H1 (cell line): ENCODE results near the gene RDH5. TPM values are rescaled to one million over a fixed set of nuclear protein-coding genes. Genes with fewer than 3 reads are reported as not detected.

Experiments
- CTCF ChIA-PET: fragments of 300-600 bp; sonication (Branson Sonifier 250); formaldehyde crosslinking; loops from one replicate; lab custom pipeline; 2021; ENCODE audit not compliant: partially characterized antibody; lab: Charles Lee
- POLR2A ChIA-PET: fragments of 300-600 bp; sonication (Branson Sonifier 250); formaldehyde crosslinking; loops from one replicate; lab custom pipeline; 2021; ENCODE audit warnings: inconsistent platforms; ENCODE audit not compliant: partially characterized antibody; lab: Charles Lee
- DNase-seq, 2 experiments: peaks; one replicate each; pipeline versions ENCODE4 v3.0.0 to v3.0.0-alpha.2; 2010 to 2022; ENCODE audit warnings: low spot score in 2 of 2, low read depth in 1 of 2, mixed read lengths in 1 of 2
- FAIRE-seq: peaks from 2 replicates; lab custom pipeline; 2011; peaks lifted over from hg19 to GRCh38; lab: Jason Lieb, UNC
- H2AFZ ChIP-seq: 2 replicates; pipeline ENCODE4 v1.8.1; 2012; ENCODE audit warnings: low read length, inconsistent platforms
- H2AK5ac ChIP-seq: 2 replicates; pipeline ENCODE4 v1.6.1; 2013; ENCODE audit warnings: low read depth, low read length
- H2BK120ac ChIP-seq: replicated peaks from 2 replicates; pipeline ENCODE3; 2013; ENCODE audit warnings: low read depth, low read length, inconsistent platforms
- H2BK12ac ChIP-seq: 2 replicates; pipeline ENCODE4 v1.6.1; 2013; ENCODE audit warnings: low read depth, low read length
- H2BK15ac ChIP-seq: 2 replicates; pipeline ENCODE4 v1.6.1; 2013; ENCODE audit warnings: low read length
- H2BK20ac ChIP-seq: 2 replicates; pipeline ENCODE4 v1.6.1; 2013; ENCODE audit warnings: low read length
- H2BK5ac ChIP-seq: 2 replicates; pipeline ENCODE4 v1.6.1; 2013; ENCODE audit warnings: low read depth, low read length
- H3K14ac ChIP-seq: 2 replicates; pipeline ENCODE4 v1.6.1; 2013; ENCODE audit warnings: inconsistent platforms; ENCODE audit not compliant: insufficient read length
- H3K18ac ChIP-seq: 2 replicates; pipeline ENCODE4 v1.6.1; 2013; ENCODE audit warnings: low read length; ENCODE audit errors: extremely low read depth
- H3K23ac ChIP-seq: 2 replicates; pipeline ENCODE4 v1.6.1; 2013; ENCODE audit warnings: inconsistent platforms; ENCODE audit not compliant: insufficient read length
- H3K23me2 ChIP-seq: 2 replicates; pipeline ENCODE4 v1.6.1; 2013; ENCODE audit warnings: low read depth, low read length
- H3K27ac ChIP-seq: 2 replicates; pipeline ENCODE4 v1.6.1; 2011; ENCODE audit warnings: low read depth, low read length, inconsistent platforms
- H3K27me3 ChIP-seq, 4 experiments: replicated peaks in 1 of 4; 1 replicate in 1 of 4; 2 replicates in 3 of 4; pipeline versions ENCODE4 v1.6.1 to v1.8.1; 2011 to 2013; ENCODE audit warnings: low read length in 3 of 4, mild to moderate bottlenecking in 3 of 4, inconsistent platforms in 2 of 4, mixed read lengths in 2 of 4, moderate library complexity in 1 of 4; ENCODE audit not compliant: control insufficient read depth in 3 of 4, insufficient read depth in 3 of 4; ENCODE audit errors: extremely low read depth in 1 of 4
- H3K36me3 ChIP-seq, 4 experiments: 2 replicates each; pipeline versions ENCODE4 v1.6.1 to v1.8.1; 2011 to 2013; ENCODE audit warnings: mild to moderate bottlenecking in 4 of 4, low read length in 3 of 4, moderate library complexity in 2 of 4, control low read depth in 1 of 4, inconsistent platforms in 1 of 4; ENCODE audit not compliant: insufficient read depth in 4 of 4, control insufficient read depth in 2 of 4
- H3K4ac ChIP-seq: replicated peaks from 2 replicates; pipeline ENCODE3; 2013; ENCODE audit warnings: low read length, low read depth, mixed read lengths, inconsistent platforms; ENCODE audit not compliant: insufficient read length
- H3K4me1 ChIP-seq, 4 experiments: replicated peaks in 1 of 4; 1 replicate in 1 of 4; 2 replicates in 3 of 4; pipeline versions ENCODE4 v1.6.1 to v1.8.1; 2011 to 2013; ENCODE audit warnings: low read length in 3 of 4, inconsistent platforms in 2 of 4, mixed read lengths in 1 of 4; ENCODE audit not compliant: insufficient read depth in 4 of 4, control insufficient read depth in 3 of 4
- H3K4me2 ChIP-seq, 2 experiments: 2 replicates each; pipeline versions ENCODE4 v1.6.1 to v1.8.1; 2011 to 2013; ENCODE audit warnings: low read depth in 2 of 2, low read length in 2 of 2, control low read depth in 1 of 2, inconsistent platforms in 1 of 2, mild to moderate bottlenecking in 1 of 2; ENCODE audit not compliant: insufficient read depth in 1 of 2
- H3K4me3 ChIP-seq, 4 experiments: fragments of 200-600, 300-600 bp in 1 of 4; sonication (generic), shearing (Covaris generic), sonication (Bioruptor Twin) in 1 of 4; 2 replicates each; pipeline versions ENCODE4 v1.5.1 to v1.8.1; 2011 to 2016; ENCODE audit warnings: low read length in 4 of 4, low read depth in 3 of 4, control low read depth in 2 of 4, inconsistent platforms in 2 of 4, mild to moderate bottlenecking in 2 of 4, mixed read lengths in 1 of 4, moderate library complexity in 1 of 4; ENCODE audit not compliant: insufficient read depth in 2 of 4; ENCODE audit errors: extremely low read depth in 1 of 4
- H3K56ac ChIP-seq: replicated peaks from 2 replicates; pipeline ENCODE3; 2013; ENCODE audit warnings: low read depth, mild to moderate bottlenecking, mixed read lengths, low read length, inconsistent platforms; ENCODE audit not compliant: insufficient read length
- H3K79me1 ChIP-seq: 2 replicates; pipeline ENCODE4 v1.6.1; 2013; ENCODE audit warnings: low read depth, low read length, control low read depth
- H3K79me2 ChIP-seq, 2 experiments: 2 replicates each; pipeline versions ENCODE4 v1.6.1 to v1.8.1; 2012 to 2013; ENCODE audit warnings: low read length in 2 of 2, mild to moderate bottlenecking in 2 of 2, inconsistent platforms in 1 of 2; ENCODE audit not compliant: insufficient read depth in 2 of 2, control insufficient read depth in 1 of 2
- H3K9ac ChIP-seq, 4 experiments: replicated peaks in 1 of 4; 1 replicate in 1 of 4; 2 replicates in 3 of 4; pipeline versions ENCODE4 v1.6.1 to v1.8.1; 2011 to 2013; ENCODE audit warnings: low read depth in 3 of 4, low read length in 3 of 4, control low read depth in 2 of 4, mild to moderate bottlenecking in 2 of 4, moderate library complexity in 2 of 4, inconsistent platforms in 1 of 4; ENCODE audit errors: extremely low read depth in 1 of 4
- H3K9me3 ChIP-seq, 2 experiments: 2 replicates each; pipeline versions ENCODE4 v1.6.1 to v1.8.1; 2012 to 2013; ENCODE audit warnings: mild to moderate bottlenecking in 2 of 2, moderate library complexity in 2 of 2, control low read depth in 1 of 2, inconsistent platforms in 1 of 2, low read depth in 1 of 2, low read length in 1 of 2, mixed read lengths in 1 of 2; ENCODE audit not compliant: insufficient read depth in 2 of 2
- H4K20me1 ChIP-seq, 2 experiments: replicated peaks in 1 of 2; 2 replicates each; pipeline versions ENCODE3 to v1.8.1; 2011 to 2013; ENCODE audit warnings: inconsistent platforms in 2 of 2, low read length in 2 of 2, mild to moderate bottlenecking in 1 of 2; ENCODE audit not compliant: insufficient read depth in 2 of 2, control insufficient read depth in 1 of 2
- H4K5ac ChIP-seq: 2 replicates; pipeline ENCODE4 v1.6.1; 2013; ENCODE audit warnings: low read length, low read depth, mixed read lengths, inconsistent platforms; ENCODE audit not compliant: insufficient read length
- H4K8ac ChIP-seq: 2 replicates; pipeline ENCODE4 v1.8.0; 2013; ENCODE audit warnings: mild to moderate bottlenecking, moderate library complexity, low read length, inconsistent platforms; ENCODE audit not compliant: insufficient read depth; ENCODE audit errors: extremely low read depth
- H4K91ac ChIP-seq: replicated peaks from 2 replicates; pipeline ENCODE3; 2013; ENCODE audit warnings: low read length, mixed read lengths, inconsistent platforms; ENCODE audit not compliant: insufficient read length
- RAD21 ChIP-seq, 2 experiments: IDR thresholded peaks in 1 of 2; conservative IDR thresholded peaks in 1 of 2; 2 replicates each; pipeline ENCODE4 v1.6.1; 2011; ENCODE audit warnings: low read depth in 2 of 2, low read length in 2 of 2, improper control_type of control experiment in 1 of 2, inconsistent platforms in 1 of 2, mild to moderate bottlenecking in 1 of 2, moderate library complexity in 1 of 2
- SIX5 ChIP-seq: IDR thresholded peaks from 2 replicates; pipeline ENCODE4 v1.6.1; 2011; ENCODE audit warnings: mild to moderate bottlenecking, low read depth, low read length
- TAF1 ChIP-seq: IDR thresholded peaks from 2 replicates; pipeline ENCODE4 v1.6.1; 2011; ENCODE audit warnings: mild to moderate bottlenecking, low read depth, low read length
- WGBS, 2 experiments: shearing (Covaris generic) in 1 of 2; methylation state at CpG; one replicate each; pipeline versions ENCODE4 v1.1.6 to v1.1.7; 2013 to 2015; ENCODE audit warnings: low lambda C conversion rate in 2 of 2, mixed read lengths in 2 of 2, inconsistent platforms in 1 of 2, low coverage in 1 of 2, missing lambda C conversion rate in 1 of 2; ENCODE audit not compliant: insufficient replicate concordance in 2 of 2, insufficient coverage in 1 of 2, insufficient read length in 1 of 2; ENCODE audit errors: extremely low coverage in 1 of 2, missing lambda C conversion rate in 1 of 2; 5-methylcytosine and 5-hydroxymethylcytosine counted together
- polyA plus RNA-seq, 7 experiments: library from polyadenylated mRNA; depleted of rRNA in 3 of 7; stranded (reverse) in 5 of 7; unstranded in 2 of 7; fragments of >200 nt in 5 of 7; fragments of 200-250 nt in 2 of 7; gene quantifications; 1 replicate in 5 of 7; 2 replicates in 1 of 7; 4 replicates in 1 of 7; pipeline versions ENCODE4 v1.2.1 to v1.2.3, GENCODE V29; 2011 to 2013; ENCODE audit warnings: missing spikeins in 2 of 7, mixed read lengths in 2 of 7
- total RNA-seq: library from RNA; stranded (reverse); fragmentation: NEBNext Ultra II Directional; extraction: Animal tissue kit (Norgen Biotek cat#: 25700); gene quantifications from 2 replicates; pipeline ENCODE4 v1.2.1, GENCODE V29; 2021

The RDH5 gene
- total and polyA plus RNA-seq, 2 of the 8 experiments (the other 6 are each of a cell fraction or from before 2014, with no cell fraction given), result 4.2 to 6.0 TPM

DNA sequence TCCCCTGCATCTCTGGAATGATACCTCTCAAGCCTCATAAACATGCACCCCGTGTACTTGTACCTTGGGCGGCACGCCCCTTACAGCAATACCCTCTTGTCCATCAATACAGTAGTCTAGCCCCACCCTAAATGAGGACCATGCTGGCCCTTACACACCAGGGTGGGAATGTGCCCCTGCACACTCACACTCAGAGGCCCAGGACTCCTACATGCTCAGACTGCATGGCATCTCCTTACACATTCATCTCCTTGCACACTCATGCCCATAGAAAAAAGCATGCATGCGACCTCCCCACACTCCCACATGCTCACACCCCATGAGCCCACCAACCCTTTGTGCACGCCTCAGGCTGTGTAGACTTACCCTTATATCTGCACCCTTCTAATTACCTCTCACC, 34.5 kb upstream of the RDH5 start:
- H4K91ac ChIP-seq, result no peak overlapping the region
- FAIRE-seq (no peak), DNase-seq (no peak)
- H4K5ac ChIP-seq, result no peak overlapping the region
- H3K23me2 ChIP-seq, result no peaks in the 10 kb centered on the region
- no peak overlapping the region for H2BK12ac ChIP-seq
- H3K27me3 ChIP-seq, result no peaks in the 10 kb centered on the region
- H3K14ac ChIP-seq, result no peak overlapping the region
- no peak overlapping the region for H2BK20ac ChIP-seq
- CTCF ChIA-PET, result interaction anchor here (1.9 to 4.9 kb wide), 2 partner anchors 20 to 53 kb away, joined by 8 to 34 read pairs; partner anchors contain the start of gene ITGA7
- no peaks in the 10 kb centered on the region for H3K79me1 ChIP-seq
- no peak overlapping the region for H2AK5ac ChIP-seq
- no peaks in the 10 kb centered on the region for H3K79me2 ChIP-seq
- H3K4me3 ChIP-seq, result no peak overlapping the region
- H3K9ac ChIP-seq, result no peak overlapping the region
- no peak overlapping the region for H3K4ac ChIP-seq
- H3K56ac ChIP-seq, result no peak overlapping the region
- no peak overlapping the region for H3K23ac ChIP-seq
- H2AFZ ChIP-seq, result no peak overlapping the region
- WGBS, 2 experiments, result 88% methylated on average over 5 of the region's 5 CpGs; no CpG with 5 or more reads in 1 of the 2 experiments
- H3K4me1 ChIP-seq, result peaks cover 0 to 12% (median 5%) of the 10 kb centered on the region in 4 experiments; a peak in 4 of 7 replicates
- no peak overlapping the region for H3K4me2 ChIP-seq
- no peak overlapping the region for H4K8ac ChIP-seq
- no peak overlapping the region for H2BK120ac ChIP-seq
- H2BK15ac ChIP-seq, result no peak overlapping the region
- TF ChIP-seq TAF1 (no peak), SIX5 (no peak), RAD21 (IDR thresholded peaks at IDR 0.05 in 1 of 2, conservative IDR thresholded peaks at IDR 0.05 in 1 of 2; ENCODE audit: low read depth in 2 of 2, low read length in 2 of 2) (no peak)
- H3K36me3 ChIP-seq, result peaks cover 0 to 17% (median 6%) of the 10 kb centered on the region in 4 experiments; a peak in 5 of 8 replicates
- POLR2A ChIA-PET, result interaction anchor here (1.1 to 2.4 kb wide), 2 partner anchors 10 to 15 kb away, joined by 3 to 8 read pairs; no protein-coding TSS in a partner anchor
- peaks cover 0 to 2% of the 10 kb centered on the region in 2 experiments for H4K20me1 ChIP-seq
- H2BK5ac ChIP-seq, result no peak overlapping the region
- H3K18ac ChIP-seq, result no peak overlapping the region
- H3K9me3 ChIP-seq, result no peaks in the 10 kb centered on the region
- no peak overlapping the region for H3K27ac ChIP-seq
